ENCODE results near the gene ACOT6.
"Not testable (repeated sequence)": the region's sequence is repeated elsewhere in the genome, so short reads cannot be mapped to it uniquely, and the experiment has no call there.

ACOT6 gene

DNA sequence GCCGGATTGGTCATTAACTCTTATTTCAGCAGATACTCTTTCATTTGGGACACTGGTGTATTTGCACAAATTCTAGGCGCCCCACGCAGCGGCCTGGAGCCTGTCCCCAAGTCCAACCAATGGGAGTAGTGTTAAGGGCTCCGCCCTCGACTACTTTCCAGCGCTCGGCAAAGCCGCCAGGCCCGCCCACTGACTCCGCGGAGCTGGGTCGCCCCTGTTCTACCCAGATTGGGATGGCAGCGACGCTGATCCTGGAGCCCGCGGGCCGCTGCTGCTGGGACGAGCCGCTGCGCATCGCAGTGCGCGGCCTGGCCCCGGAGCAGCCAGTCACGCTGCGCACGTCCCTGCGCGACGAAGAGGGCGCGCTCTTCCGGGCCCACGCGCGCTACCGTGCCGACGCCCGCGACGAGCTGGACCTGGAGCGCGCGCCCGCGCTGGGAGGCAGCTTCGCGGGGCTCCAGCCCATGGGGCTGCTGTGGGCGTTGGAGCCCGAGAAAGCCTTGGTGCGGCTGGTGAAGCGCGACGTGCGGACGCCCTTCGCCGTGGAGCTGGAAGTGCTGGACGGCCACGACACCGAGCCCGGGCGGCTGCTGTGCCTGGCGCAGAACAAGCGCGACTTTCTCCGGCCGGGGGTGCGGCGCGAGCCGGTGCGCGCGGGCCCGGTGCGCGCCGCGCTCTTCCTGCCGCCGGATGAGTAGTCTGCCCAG, at the start of gene ACOT6:
ACOT6 (plus strand) TSS at position 179 of the 707 bp plus-strand sequence; CDS start at position 234, 55 bp downstream.
- in situ Hi-C loops (cut with MboI; ENCODE audit: low sequenced_read_pairs) = no loop called here

- in situ Hi-C loops (cut with MboI; ENCODE audit: low sequenced_read_pairs) = not testable (repeated sequence)
These were observed 49.6 kb upstream of the ACOT6 start for GRCh38 chr14:73562696-73563095.

DNA sequence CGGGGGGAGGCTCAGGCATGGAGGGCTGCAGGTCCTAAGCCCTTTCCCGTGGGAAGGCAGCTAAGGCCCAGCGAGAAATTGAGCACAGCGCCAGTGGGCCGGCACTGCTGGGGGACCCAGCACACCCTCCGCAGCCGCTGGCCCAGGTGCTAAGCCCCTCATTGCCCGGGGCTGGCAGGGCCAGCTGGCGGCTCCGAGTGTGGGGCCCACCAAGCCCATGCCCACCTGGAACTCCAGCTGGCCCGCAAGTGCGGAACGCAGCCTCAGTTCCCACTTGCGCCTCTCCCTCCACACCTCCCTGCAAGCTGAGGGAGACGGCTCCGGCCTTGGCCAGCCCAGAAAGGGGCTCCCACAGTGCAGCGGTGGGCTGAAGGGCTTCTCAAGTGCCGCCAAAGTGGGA, 45.9 kb upstream of the ACOT6 start:
- in situ Hi-C loops (cut with MboI; ENCODE audit: low sequenced_read_pairs) = not testable (repeated sequence)

- in situ Hi-C loops (cut with MboI; ENCODE audit: low sequenced_read_pairs) = not testable (repeated sequence)
These were observed 45.4 kb upstream of the ACOT6 start for GRCh38 chr14:73566935-73567334.

DNA sequence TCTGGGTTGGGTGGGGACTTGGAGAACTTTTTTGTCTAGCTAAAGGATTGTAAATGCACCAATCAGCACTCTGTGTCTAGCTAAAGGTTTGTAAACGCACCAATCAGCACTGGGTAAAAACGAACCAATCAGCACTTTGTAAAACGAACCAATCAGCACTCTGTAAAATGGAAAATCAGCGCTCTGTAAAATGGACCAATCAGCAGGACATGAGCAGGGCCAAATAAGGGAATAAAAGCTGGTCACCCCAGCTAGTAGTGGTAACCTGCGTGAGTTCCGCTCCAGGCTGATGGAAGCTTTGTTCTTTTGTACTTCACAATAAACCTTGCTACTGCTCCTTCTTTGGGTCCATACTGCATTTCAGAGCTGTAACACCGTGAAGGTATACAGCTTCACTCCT, 45.0 kb upstream of the ACOT6 start:
- in situ Hi-C loops (cut with MboI; ENCODE audit: low sequenced_read_pairs) = no loop called here

- in situ Hi-C loops (cut with MboI; ENCODE audit: low sequenced_read_pairs) = no loop called here
These were observed 44.1 kb upstream of the ACOT6 start for GRCh38 chr14:73567951-73568885.

GRCh38 chr14:73568886-73569184, 43.5 kb upstream of the ACOT6 start:
- in situ Hi-C loops (cut with MboI; ENCODE audit: low sequenced_read_pairs) = not testable (repeated sequence)

DNA sequence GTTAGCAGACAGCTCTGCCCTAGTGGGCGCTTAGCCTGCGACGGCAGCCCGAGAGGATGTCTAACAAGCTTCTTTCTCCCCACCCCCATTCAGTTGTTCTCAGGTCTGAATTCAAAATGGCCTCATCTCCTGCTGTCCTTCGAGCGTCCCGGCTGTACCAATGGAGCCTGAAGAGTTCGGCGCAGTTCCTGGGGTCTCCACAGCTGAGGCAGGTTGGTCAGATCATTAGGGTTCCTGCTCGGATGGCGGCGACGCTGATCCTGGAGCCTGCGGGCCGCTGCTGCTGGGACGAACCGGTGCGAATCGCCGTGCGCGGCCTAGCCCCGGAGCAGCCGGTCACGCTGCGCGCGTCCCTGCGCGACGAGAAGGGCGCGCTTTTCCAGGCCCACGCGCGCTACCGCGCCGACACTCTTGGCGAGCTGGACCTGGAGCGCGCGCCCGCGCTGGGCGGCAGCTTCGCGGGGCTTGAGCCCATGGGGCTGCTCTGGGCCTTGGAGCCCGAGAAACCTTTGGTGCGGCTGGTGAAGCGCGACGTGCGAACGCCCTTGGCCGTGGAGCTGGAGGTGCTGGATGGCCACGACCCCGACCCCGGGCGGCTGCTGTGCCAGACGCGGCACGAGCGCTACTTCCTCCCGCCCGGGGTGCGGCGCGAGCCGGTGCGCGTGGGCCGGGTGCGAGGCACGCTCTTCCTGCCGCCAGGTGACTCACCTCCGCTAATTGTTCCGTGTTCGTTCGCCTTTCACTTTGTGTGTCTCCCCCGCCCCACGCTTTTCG, 42.9 kb upstream of the ACOT6 start, which contains the start of gene ACOT2:
ACOT2 (plus strand) TSS at position 29 of the 774 bp plus-strand sequence; CDS start at position 57, 28 bp downstream.
- in situ Hi-C loops (cut with MboI; ENCODE audit: low sequenced_read_pairs) = not testable (repeated sequence)

DNA sequence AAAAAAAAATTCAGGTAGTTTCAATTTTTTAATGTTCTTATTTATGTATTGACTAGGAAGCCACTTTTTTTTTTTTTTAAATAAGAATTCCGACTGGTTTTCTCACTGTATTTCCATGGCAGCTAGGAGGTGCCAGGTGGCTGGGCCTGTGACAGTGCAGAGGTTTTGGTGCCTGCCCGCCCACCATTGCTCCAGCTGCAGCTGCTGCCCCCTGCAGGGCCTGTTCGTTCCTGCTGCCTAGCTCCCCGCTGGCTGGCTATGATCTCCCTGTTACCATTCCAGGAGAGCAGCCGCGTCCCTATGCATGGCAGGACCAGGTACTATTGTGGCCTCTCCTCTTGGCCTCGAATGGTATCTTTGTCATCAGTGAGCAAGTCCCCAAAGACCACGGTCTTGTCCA, 41.4 kb upstream of the ACOT6 start:
- in situ Hi-C loops (cut with MboI; ENCODE audit: low sequenced_read_pairs) = not testable (repeated sequence)

DNA sequence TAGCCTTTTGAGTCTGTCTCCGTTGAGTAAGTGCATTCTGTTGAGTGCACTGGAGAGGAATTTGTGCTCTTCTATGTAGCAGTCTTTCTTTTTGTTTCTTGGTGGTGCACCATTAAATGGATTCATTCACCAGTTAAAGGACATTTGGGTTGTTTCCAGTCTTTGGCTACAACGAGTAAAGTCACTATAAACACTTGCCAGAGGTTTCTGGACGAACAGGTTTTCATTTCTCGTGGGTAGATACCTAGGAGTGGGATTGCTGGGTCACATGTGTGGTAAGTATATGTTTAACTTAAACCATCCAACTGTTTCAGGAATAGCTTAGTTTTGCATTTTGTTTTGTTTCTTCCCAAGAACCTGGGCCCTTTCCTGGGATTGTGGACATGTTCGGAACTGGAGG, 39.3 kb upstream of the ACOT6 start:
- in situ Hi-C loops (cut with MboI; ENCODE audit: low sequenced_read_pairs) = not testable (repeated sequence)

DNA sequence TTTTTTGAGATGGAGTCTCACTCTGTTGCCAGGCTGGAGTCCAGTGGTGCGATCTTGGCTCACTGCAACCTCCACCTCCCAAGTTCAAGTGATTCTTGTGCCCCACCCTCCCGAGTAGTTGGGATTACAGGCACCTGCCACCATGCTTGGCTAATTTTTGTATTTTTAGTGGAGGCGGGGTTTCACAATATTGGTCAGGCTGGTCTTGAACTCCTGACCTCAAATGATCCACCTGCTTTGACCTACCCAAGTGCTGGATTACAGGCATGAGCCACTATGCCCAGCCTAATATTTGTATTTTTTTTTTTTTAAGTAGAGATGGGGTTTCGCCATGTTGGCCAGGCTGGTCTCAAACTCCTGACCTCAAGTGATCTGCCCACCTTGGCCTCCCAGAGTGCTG, 38.6 kb upstream of the ACOT6 start:
- in situ Hi-C loops (cut with MboI; ENCODE audit: low sequenced_read_pairs) = not testable (repeated sequence)

- in situ Hi-C loops (cut with MboI; ENCODE audit: low sequenced_read_pairs) = not testable (repeated sequence)
These were observed 38.1 kb upstream of the ACOT6 start for GRCh38 chr14:73574251-73574650.

- in situ Hi-C loops (cut with MboI; ENCODE audit: low sequenced_read_pairs) = no loop called here
These were observed 35.9 kb upstream of the ACOT6 start for GRCh38 chr14:73576391-73576790.

DNA sequence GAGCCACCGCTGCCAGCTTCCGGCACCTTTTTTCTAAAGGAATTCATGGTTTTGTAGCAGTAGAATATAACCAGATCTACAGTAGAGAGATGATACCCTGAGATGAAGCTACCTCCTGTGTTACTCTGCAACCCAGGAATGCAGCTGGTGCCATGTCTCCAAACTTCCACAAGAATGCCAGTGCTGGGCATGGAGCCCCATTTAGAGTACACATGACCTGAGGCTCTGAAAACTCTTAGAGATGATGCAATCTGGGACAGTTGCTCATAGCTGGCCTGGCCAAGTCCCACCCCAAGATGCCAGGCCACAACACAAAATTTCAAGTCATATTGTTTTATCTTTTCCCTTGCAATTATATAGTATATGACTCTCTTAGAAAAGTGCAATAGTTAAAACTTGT, 35.1 kb upstream of the ACOT6 start:
- in situ Hi-C loops (cut with MboI; ENCODE audit: low sequenced_read_pairs) = not testable (repeated sequence)

DNA sequence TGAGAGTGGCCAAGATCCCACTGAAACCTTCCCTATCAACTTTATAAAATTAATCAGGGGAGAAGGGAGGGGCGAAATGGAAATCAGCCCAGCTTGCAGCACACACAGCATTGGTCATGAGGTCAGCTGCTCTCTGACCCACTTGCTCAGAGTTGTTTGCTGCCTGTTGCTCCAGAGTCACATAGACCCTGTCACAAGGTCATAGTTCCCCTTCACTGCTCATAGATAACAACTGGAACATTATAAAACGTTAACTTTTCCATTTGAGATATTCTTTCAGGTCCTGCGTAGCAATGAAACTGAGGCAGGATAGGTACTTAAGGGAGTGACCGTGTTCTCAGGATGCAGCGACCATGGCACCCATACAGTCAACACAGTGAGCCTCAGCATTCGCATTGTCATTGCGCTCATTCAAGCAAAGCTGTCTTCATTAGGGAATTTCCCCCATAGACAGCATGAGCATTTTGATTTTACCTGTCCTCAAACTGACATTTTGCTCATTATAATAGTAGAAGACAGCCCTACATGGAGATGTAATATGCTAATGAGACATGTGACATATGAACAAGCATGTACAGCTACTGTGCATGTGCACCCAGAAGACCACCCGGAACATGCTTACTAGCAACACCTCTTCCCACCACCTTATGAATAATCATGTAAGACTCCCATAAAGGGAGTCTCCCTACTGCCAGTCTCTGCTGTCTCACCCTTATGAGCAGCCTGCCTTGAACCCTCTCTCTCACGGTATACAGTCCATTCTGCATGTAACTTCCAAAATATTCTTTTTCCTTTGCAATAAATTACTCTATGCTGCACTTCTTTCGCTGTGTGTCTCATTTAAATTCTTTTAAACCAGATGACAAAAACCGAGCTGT, 30.0 kb upstream of the ACOT6 start:
- in situ Hi-C loops (cut with MboI; ENCODE audit: low sequenced_read_pairs) = not testable (repeated sequence)

GRCh38 chr14:73588695-73589094, 23.6 kb upstream of the ACOT6 start:
- in situ Hi-C loops (cut with MboI; ENCODE audit: low sequenced_read_pairs) = no loop called here

DNA sequence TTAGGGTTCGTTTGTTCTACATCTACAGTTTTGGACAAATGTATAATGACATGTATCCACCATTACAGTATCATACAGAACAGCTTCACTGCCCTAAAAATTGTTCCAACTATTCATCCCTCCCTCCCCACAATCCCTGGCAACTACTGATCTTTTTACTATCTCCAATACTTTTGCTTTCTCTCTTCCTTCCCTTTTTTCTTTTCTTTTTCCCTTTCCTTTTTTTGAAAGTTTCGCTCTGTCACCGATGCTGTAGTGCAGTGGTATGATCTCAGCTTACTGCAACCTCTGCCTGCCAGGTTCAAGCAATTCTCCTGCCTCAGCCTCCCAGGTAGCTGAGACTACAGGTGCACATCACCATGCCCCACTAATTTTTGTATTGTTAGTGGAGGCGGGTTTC, 23.2 kb upstream of the ACOT6 start:
- in situ Hi-C loops (cut with MboI; ENCODE audit: low sequenced_read_pairs) = no loop called here

DNA sequence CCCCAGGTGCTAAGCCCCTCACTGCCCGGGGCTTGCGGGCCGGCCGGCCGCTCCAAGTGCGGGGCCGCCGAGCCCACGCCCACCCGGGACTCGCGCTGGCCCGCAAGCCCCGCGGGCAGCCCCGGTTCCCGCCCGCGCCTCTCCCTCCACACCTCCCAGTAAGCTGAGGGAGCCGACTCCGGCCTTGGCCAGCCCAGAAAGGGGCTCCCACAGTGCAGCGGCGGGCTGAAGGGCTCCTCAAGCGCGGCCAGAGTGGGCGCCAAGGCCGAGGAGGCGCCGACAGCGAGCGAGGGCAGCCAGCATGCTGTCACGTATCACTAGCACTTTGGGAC, 21.7 kb upstream of the ACOT6 start:
- in situ Hi-C loops (cut with MboI; ENCODE audit: low sequenced_read_pairs) = not testable (repeated sequence)

DNA sequence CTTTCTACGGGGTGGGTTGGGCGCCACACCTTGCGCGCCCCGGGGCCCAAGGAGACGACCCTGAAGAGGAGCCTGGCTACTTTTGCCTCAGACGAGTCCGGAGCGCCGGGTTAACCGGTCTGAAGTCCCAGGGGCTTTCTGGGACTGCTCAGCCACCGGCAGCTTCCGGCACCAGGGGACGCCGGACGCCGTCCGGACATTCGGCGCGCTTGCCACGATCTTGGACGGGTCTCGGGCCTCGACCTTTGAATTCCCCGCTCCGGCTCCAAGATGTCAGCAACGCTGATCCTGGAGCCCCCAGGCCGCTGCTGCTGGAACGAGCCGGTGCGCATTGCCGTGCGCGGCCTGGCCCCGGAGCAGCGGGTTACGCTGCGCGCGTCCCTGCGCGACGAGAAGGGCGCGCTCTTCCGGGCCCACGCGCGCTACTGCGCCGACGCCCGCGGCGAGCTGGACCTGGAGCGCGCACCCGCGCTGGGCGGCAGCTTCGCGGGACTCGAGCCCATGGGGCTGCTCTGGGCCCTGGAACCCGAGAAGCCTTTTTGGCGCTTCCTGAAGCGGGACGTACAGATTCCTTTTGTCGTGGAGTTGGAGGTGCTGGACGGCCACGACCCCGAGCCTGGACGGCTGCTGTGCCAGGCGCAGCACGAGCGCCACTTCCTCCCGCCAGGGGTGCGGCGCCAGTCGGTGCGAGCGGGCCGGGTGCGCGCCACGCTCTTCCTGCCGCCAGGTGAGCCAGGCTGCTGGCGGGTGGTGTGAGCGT, 20.4 kb upstream of the ACOT6 start, which contains the start of gene ACOT4:
ACOT4 (plus strand) TSS at position 184 of the 760 bp plus-strand sequence; CDS start at position 271, 87 bp downstream.
- in situ Hi-C loops (cut with MboI; ENCODE audit: low sequenced_read_pairs) = no loop called here

- in situ Hi-C loops (cut with MboI; ENCODE audit: low sequenced_read_pairs) = no loop called here
These were observed 17.8 kb upstream of the ACOT6 start for GRCh38 chr14:73594491-73594890.

All from HL-60/S4 treated with retinoic acid at 250 ng/mL for 4 days and 3 days (cell line).